SH-SY5Y (cell line): ENCODE results near the gene PHLDA2.

Experiments
- GATA2 ChIP-seq: IDR thresholded peaks from 2 replicates; pipeline ENCODE4 v1.6.1; 2011; ENCODE audit warnings: mild to moderate bottlenecking, low read depth, low read length
- GATA3 ChIP-seq: IDR thresholded peaks from 2 replicates; pipeline ENCODE4 v1.6.1; 2011; ENCODE audit warnings: low read depth, mild to moderate bottlenecking, low read length, moderate library complexity

- TF ChIP-seq GATA2 (no peak), GATA3 (no peak)
Observed at GRCh38 chr11:2958251-2958650, 29.0 kb upstream of the PHLDA2 start.
